Colon (tissue), 2 donors: Measurements from ENCODE around the gene ABTB1.

Source experiments
- FAIRE-seq: peaks from 2 replicates; lab custom pipeline; 2012; peaks lifted over from hg19 to GRCh38; lab: Jason Lieb, UNC
- donor health status: control.
- donor health status: control.

ABTB1 gene

DNA sequence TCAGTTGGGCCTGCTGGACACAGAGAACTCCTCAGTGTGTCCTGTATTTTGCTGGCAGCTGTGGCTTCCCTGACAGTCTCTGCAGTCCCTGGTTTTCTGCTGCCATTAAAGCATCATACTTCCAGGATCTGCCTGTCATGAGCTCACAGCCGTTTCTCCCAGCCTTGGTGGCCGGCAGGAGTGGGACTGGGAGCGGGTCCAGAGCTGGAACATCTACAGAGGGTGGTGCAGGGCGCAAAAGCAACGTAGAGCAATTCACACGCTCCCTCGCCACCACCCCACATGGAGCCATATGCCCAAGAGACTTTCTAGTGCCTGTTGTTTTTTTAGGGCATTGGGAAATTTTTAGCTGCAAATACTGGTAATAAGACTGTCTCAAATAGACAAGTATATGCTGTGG, 33.6 kb downstream of the ABTB1 start:
- FAIRE-seq = no peak

DNA sequence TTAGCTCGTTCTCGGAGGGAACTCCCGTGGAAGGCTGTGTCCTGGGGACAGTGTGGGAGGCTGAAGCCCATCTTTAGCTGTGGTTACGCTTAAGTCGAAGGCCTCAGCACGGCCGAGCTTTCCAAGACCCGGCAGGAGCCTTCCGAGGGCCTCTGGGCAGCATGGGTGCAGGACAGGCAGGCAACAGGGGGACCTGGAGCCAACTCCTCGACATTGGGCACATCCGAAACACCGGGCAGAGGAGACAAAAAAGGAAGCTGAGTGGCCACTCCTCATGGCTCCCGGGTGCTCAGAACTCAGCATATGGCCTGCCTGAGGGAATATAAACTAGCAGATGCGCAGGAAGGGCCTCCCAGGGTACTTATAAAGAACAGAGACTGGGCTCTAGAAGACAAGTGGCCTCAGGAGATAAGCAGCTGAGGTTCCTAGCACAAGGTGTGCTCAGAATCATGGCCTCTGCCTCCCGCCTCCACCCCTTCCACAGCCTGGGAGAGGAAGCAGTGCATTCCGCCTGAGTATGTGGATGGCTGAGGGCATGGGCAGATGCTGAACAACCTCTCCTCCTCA, 34.1 kb downstream of the ABTB1 start:
- no peak for FAIRE-seq

DNA sequence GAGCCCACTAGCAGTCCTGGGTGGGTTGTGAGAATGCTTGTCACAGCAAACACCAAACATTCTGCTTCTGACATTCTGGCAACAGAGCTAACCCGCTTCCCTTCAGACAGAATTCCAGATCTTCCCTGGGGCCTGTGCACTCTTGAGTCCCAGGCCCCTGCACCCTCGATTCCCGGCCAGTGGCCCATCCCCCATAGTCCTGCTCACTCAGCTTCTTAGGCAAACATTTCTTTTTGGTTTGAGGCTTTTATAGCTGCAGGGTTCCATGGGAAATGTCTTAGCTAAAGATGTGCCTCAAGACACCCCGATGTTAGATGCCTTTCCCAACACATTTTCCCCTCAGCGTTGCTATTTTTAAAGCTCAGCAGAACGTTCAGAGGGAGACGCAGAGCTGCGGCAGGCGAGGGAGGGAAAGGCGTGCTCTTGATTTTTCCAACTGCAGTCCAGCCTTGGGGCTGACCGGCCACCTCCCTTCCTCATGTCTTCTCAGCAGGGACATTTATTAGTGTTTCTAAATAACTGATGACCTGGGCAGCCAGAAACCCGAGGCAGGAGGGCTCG, 35.2 kb downstream of the ABTB1 start:
- FAIRE-seq = no peak

DNA sequence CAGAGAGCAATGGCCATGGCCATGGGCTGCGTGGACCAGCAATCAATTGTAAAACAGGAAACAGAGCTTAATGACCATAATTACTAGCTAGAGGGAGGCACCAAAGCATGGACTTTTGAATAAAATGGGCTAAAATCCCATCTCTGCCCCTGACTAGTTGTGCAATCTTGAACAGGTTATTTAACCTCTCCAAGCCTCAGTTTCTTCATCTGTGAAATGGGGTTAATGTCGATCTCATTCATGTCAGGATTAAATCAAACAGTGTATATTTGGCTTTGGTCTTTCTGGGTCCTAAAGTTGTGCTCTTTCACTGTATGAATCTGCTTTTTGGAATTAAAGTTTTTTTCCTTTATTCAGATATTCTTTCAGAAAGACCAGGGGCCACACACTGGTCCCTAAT, 36.1 kb downstream of the ABTB1 start:
- no peak for FAIRE-seq

DNA sequence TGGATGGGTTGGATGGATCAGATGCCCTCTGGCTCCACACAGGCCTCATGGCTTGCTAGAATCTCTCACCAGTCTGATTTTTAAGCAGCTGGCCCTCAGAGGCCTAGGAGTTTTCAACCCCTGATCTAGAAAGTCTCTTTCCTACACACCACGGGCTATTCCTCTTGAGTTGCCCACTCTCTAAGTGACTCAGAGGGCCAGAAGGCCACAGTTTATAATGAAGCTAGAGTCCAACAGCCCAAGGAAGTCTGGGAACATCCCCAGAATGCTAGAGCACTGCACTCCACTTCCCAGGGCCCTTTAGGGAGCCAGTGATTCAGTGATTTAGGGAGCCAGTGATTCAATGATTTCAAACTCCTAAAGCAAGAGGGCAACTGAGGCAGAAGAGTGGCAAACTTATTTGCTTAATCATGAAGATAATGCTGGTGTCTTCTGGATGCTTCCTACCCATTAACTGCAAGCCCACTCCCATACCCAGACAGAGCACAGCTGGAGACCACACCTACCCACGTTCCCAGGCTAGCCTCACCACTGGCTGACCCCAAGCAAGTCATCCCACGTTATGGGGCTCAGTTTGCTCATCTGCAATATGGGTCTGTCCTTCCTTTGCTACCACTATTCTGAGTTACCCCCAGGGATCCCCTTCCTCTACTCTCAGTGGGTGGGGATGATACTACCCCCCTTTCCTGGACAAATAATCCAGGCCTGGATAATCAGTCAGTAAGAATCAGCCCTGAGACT, 36.7 kb downstream of the ABTB1 start:
- no peak for FAIRE-seq

DNA sequence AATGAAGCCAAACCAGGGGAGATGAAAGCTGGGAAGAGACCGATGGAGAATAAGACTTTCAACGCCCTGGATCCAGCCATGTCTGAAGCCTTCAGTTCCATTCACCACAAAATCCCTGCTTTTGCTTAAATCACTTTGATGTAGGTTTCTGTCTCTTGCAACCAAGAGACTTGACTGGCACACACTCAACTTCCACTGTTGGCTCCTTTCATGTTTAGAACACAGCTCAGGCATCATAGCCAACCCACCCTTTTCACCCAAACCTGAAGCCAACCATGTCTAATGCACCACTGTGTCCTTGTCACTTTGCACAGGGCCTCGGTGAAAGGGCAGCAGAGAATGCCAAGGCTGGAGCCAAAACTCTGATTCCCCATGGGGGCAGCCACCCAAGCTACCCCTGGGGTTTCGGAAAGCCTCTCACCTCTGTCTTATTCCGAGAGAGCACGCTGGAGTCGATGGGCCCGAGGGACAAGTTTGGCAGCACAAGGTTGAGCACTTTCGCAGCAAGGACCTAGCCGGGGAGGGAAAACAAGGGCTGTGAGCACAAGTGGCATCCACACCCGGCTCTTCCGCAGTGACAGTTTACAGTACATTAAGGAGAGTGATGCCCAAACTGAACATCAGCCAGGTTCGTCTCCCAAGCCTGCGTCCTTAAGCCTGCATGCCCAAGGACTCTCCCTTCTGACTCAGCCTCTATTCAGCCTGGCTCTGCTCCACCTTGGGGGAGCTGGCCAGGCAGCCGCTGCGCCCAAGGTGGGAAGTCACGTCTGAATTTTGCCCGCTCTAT, 37.6 kb downstream of the ABTB1 start:
- no peak for FAIRE-seq

DNA sequence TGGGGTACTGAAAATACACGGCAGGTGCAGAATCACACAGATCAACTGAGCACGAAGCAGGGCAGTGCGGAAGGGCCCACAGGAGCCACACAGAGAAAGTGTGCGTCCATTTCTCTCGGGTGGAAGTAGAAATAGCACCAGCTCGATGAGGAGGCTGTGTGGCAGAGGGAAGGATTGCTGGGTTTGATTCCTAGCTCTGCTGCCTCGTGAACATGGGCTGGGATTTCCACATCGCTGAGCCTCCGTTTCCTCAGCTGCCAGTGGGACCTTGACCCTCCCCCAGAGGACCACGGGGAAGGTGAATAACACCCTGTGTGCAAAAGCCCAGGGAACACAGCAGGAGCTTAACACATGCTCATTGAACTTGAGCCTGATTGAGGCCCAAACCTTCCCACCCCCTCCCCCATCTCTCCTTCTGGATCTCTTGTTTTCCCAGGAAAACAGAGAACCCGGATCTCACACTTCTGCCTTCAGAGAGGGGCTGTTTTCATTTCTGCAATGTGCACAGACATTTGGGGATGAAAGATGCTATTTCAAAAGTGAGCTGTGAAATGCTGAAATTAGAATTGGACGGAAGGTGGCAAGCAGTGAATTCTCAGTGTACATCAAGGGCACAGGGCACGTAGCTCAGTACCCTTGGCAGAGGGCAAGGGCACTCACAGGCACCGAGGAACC, 38.4 kb downstream of the ABTB1 start:
- FAIRE-seq = no peak

DNA sequence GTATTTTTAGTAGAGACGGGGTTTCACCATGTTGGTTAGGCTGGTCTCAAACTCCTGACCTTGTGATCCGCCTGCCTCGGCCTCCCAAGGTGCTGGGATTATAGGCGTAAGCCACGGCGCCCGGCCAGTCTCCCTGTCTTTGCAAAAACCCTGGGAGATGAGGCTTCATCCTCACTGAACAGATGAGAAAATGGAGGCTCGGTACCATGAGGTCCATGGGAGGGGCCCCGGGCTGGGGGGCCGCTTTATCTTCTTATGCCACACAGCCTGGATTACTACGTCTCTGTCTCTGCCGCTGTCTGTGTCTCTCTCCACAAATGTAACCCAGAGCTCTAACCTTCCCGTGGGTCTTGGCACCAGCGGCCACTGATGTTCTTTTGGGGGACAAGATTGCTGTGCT, 39.1 kb downstream of the ABTB1 start:
- FAIRE-seq = no peak

DNA sequence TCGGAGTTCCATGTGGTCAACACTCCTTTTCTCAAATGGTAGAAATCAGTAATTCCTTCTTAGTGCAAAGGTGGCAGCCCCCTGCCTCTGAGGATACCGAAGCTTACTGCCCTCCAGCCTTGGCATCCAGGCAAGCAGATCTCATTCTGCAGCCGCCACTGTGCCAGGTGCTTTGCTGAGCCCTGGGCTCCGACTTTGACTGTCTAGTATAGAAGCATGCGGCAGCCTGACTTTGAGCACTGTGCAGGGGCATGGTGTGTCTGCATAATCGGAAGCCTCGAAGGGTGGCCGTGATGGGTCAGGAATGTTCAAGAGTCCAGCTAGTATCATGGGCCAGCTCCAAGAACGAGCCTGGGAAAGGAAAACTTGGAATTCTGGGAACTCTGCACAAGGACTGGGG, 39.7 kb downstream of the ABTB1 start:
- no peak for FAIRE-seq

DNA sequence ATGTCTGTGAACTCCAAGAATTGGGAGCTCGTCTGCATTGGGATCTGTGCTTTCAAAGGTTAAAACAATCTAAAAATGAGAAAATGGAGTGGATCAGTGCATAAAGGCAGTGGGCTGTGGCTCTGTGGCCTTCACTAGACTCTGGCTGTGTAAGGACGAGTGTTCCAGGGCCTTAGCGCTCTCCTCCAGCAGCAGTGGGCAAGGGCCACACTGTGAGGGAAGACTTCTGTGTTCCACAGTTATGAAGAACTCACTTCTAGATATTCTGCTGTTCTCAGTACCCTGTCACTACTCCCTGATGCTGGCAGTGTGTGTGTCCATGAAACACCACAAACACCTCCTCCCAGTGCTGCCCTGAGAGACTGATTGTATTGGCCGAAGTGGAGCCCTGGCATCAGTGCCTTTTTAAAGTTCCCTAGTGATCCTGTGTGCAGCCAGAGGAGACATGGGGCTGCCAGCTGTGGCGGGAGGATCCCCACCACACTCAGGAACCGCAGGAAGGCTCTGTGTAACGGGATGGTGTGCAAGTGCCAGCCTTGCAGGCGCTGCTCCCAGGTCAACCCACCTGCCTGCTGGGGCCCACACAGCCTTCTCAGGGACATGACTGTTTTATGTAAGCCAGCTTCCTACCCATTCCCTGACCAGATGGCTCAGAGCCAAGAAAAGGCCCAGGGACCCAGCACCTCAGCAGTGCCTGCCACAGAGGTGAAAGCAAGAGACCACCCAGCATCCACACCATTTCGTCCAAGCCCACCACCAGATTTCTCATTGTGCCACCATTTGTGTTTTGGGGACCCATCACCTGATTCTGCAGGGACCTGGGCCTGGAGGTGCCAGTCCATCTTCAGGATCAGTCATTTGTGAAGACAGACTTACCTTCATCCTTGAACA, 40.4 kb downstream of the ABTB1 start:
- FAIRE-seq = no peak

DNA sequence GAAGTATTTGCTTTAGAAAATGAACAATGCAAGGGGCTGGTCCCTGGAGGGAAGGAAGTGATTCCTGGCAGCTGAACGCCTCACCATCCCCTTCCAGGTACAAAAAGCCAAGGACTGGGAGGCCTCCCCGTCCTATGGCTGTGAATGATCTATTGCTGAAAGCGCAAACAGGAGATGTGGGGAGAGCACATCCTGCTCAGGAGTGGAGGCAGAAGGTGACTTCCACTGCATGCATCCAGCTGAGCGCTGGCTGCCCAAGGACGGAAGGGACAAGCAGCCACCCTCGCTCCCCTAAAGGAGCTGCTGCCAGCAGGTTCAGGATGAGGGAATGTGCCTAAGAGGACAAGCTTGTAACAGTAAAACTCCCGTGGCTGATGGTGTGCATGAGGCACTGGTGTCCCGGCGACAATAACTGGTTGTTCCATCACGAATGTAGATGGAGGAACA, 41.4 kb downstream of the ABTB1 start:
- FAIRE-seq = no peak

DNA sequence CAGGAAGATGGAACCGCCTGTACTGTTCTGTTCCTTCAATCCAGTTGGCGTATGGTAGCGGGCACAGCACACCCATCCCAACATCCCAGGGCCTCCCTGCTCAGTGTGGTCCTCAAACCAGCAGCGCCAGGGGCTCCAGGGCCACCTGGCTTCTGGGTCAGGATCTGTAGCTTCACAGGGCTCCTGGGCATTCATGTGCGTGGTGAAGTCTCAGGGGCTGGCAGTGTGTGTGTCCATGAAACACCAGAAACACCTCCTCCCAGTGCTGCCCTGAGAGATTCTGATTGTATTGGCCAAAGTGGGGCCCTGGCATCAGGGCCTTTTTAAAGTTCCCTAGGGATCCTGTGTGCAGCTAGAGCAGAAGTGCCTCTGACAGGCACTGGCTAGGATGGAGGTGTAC, 42.1 kb downstream of the ABTB1 start:
- FAIRE-seq = no peak

DNA sequence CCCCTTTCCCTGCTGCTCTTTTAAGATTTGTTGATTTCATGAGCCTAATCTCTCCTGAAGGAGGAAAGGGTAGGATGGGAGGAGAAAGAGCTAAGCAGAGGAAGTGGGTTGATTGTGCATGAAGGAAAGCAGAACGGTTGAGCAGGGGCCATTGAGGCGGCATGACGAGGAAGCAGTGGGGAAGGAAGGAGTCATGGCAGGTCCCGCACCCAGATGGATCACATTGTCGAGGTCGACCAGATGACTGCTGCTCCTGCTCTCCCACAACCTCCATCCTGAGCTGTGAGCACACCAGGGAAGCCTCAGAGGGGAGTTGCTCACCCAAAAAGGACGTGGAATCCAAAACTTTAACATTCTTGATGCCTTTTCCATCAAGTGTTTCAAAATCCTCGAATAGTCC, 42.8 kb downstream of the ABTB1 start:
- FAIRE-seq = no peak

DNA sequence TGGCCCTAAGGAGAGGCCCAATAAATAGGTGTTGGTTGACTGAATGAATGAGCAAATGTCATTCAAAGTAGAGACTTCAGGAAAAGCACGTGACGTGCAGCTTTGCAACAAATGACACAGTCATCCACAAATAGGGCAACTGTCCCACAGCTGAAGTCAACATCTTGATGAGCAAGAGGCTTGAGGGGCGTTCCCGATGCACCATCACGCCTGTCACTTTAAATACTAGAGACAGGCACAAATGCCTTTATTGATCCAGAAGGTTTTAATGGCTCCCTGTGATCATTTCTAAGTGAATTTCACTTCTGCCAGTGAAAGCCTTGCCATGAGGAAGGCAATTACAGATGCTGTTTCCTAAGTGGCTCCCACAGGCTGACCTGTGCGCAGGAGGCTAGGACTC, 43.6 kb downstream of the ABTB1 start:
- no peak for FAIRE-seq

DNA sequence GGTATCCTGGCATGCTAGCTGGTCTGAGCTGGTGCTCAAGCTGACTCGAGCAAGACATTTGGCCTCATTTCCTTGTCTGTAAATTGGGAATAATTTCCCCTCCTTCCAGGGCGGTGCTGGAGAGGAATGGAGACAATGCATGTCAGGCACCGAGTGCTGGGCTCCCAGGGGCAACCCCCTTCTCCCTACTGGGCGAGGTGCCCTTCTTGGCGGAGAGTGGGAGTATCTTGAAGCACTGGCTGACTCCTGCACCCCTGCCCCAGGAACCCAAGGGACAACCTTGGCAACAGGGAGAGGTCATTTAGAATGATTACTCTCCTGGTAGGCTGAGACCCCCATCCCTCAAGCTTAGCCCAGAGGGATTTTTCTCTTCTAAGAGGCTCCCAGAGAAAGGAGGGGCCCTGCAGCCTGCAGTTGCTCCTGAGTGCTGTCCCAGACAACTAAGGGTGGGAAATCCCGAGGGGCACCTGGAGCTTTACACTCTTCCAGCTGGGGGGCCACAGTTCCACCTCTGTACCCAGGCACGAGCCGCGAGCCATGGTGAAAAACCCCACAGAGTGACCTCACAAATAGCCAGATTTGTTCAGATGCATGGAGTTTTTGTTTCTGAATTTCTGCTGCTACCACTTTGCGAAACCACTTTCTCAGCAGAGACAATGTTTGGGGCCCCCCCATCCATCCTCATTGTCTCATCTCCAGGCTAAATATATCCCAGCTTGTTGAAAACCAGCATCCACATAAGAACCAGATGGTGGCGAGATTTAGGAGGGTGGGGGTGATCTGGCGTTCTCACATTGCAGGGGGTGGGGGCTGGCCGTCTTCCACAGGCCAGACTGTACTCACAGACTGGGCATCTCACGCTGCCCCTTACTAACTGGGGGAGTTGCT, 44.8 kb downstream of the ABTB1 start:
- no peak for FAIRE-seq

DNA sequence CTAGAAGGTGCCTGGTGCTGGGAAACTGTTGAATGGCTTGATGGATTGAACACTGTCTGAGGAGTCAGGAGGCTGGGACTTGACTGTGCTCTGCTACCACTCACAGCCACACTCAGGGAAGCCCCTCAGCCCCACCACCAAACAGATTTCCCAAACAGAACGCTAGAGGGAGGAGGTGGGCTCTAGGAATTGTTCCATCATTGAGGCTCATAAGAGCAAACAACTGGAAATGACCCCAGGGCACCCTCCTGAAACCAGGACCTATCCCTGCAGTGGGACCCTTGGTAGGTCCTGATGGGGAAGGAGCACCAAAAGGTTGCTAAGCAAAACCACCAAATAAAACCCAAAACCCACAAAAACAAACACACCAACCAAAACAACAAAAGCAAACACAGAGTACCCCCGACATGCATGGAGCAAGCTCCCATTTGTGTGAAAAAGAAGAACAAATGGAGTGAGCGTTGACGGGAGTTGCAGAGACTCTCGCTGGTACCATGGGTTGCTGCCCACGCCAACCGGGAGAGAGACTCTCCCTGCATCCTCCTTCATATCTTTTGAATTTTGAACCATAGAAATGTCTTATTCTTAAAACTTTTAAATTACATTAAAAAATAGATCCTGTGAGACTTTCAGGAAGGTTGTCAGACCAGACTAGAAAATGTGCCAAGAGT, 45.6 kb downstream of the ABTB1 start:
- no peak for FAIRE-seq

DNA sequence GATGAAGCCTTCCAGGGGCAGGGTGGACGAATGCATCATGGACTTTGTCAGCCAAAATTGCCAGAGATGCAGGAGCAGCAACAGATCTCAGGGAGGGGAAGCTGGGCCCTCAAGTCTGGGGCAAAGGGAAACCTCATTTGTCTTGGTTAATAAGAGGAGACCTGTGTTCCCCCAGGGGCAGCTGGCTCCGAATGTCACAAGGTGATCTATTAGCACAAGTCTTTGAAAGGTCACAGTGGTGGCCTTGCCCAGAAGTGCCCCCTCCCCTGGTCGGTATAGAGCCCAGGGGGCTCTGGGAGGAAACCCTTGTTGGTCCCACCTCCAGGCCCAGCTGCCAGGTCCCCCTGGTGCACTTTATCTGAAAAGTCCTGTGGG, 46.2 kb downstream of the ABTB1 start:
- FAIRE-seq = no peak

DNA sequence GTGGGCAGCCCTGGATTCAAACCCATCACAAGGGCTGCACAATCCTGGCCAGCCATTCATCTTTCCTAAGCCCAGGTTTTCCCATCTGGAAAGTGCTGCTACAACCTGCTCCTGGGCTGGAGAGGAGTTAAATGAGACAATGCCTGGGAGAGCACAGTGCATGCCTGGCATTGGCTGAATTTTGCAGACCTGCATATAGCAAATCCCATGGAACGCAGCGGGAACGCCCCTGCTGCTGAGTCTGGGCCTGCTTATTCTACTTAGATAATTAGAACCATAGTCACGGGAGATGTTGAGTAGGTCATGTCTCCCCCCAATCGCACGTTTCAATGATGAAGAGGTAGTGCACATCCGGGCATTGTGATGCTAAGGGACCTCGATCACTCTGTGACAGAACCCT, 46.6 kb downstream of the ABTB1 start:
- no peak for FAIRE-seq

DNA sequence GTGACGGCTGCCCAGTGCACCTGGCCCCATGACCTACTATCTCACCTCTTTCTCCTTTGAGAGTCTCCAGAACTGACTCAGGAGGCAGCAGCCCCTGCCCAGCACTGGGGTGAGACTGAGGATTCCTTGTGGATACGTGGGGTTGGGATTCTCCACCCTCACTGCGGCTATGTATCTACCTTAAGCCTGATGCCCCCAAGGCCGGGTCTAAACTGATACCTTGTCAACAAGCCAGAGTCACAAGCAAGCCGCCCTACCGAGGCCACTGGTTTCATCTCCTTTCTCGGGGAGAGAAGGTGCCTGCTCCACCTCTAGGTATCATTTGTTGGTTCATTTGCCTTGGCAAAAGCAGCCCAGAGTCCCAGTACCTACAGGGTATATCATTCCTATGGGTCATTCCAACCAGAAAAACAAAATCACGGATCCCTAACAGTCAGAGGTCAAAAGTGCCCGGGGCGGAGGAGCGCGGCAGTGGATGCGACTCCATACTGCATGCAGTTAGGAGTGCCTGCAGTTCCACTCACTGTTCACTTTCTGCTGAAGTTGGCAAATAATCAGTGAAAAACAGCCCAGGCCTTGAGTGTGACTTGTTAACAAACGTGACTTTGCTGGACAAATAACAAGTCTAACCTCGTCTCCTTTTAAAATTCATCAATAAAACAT, 47.5 kb downstream of the ABTB1 start:
- no peak for FAIRE-seq
